Ishikawa (cell line): ENCODE results near the gene C11orf24.

ENCODE experiments used
- CEBPB ChIP-seq: IDR thresholded peaks from 2 replicates; pipeline ENCODE4 v1.6.1; 2012
- EGR1 ChIP-seq: IDR thresholded peaks from 2 replicates; pipeline ENCODE4 v1.6.1; 2012
- RAD21 ChIP-seq: IDR thresholded peaks from 2 replicates; pipeline ENCODE4 v1.6.1; 2012; ENCODE audit warnings: low read depth

- TF ChIP-seq CEBPB, result no peak
- no peak for TF ChIP-seq RAD21
- no peak for TF ChIP-seq EGR1
Observed at GRCh38 chr11:68267881-68268240, 3.9 kb downstream of the C11orf24 start.
